Caco-2 (cell line): ENCODE results near the gene TNFSF15. TPM values are rescaled to one million over a fixed set of nuclear protein-coding genes. Genes with fewer than 3 reads are reported as not detected.
A peak's percentile ranks its signal among the peaks of the same experiment; 100 is the strongest.
"Not testable (repeated sequence)": the region's sequence is repeated elsewhere in the genome, so short reads cannot be mapped to it uniquely, and the experiment has no call there.

Experiments
- BruUV-seq: library from RNA; stranded (reverse); fragments of 400-500 nt; replicated peaks from 2 replicates; lab custom pipeline; 2021; lab: Mats Ljungman, UMichigan
- CTCF ChIA-PET: fragments of 300-600 bp; sonication (Branson Sonifier 250); formaldehyde crosslinking; loops from one replicate; lab custom pipeline; 2022; ENCODE audit warnings: antibody characterized with exemption; lab: Charles Lee
- POLR2A ChIA-PET: fragments of 300-600 bp; sonication (Branson Sonifier 250); formaldehyde crosslinking; loops from one replicate; lab custom pipeline; 2022; ENCODE audit warnings: antibody characterized with exemption; lab: Charles Lee
- DNase-seq, 2 experiments: peaks; one replicate each; pipeline versions ENCODE4 v3.0.0 to v3.0.0-alpha.2; 2020 to 2022
- H3K27me3 ChIP-seq: replicated peaks from 2 replicates; pipeline ENCODE4 v1.6.0; 2011; ENCODE audit warnings: low read length; ENCODE audit not compliant: control insufficient read depth, insufficient read depth
- H3K36me3 ChIP-seq: 2 replicates; pipeline ENCODE4 v1.5.1; 2011; ENCODE audit warnings: low read length; ENCODE audit not compliant: control insufficient read depth, insufficient read depth
- H3K4me1 ChIP-seq: fragments of 250-450 bp; sonication (Bioruptor Pico); 2 replicates; pipeline ENCODE4 v1.5.1; 2020; ENCODE audit warnings: mild to moderate bottlenecking
- H3K4me3 ChIP-seq: 2 replicates; pipeline ENCODE4 v1.5.1; 2011; ENCODE audit warnings: low read depth, mild to moderate bottlenecking, control low read depth, low read length
- H3K9me3 ChIP-seq: fragments of 250-450 bp; sonication (Bioruptor Pico); 2 replicates; pipeline ENCODE4 v1.5.1; 2020; ENCODE audit warnings: mild to moderate bottlenecking, moderate library complexity
- H3K27ac Mint-ChIP-seq: one replicate; pipeline ENCODE4 v1.8.0; 2022; ENCODE audit warnings: mixed read lengths; ENCODE audit not compliant: unreplicated experiment
- H3K27me3 Mint-ChIP-seq: one replicate; pipeline ENCODE4 v1.8.0; 2022; ENCODE audit warnings: mixed read lengths; ENCODE audit not compliant: insufficient read depth, unreplicated experiment
- H3K36me3 Mint-ChIP-seq: one replicate; pipeline ENCODE4 v1.8.0; 2022; ENCODE audit warnings: mild to moderate bottlenecking, mixed read lengths; ENCODE audit not compliant: insufficient read depth, unreplicated experiment
- H3K4me1 Mint-ChIP-seq: one replicate; pipeline ENCODE4 v1.8.0; 2022; ENCODE audit warnings: low read depth, mixed read lengths; ENCODE audit not compliant: unreplicated experiment
- H3K4me3 Mint-ChIP-seq: one replicate; pipeline ENCODE4 v1.8.0; 2022; ENCODE audit warnings: mild to moderate bottlenecking, moderate library complexity, mixed read lengths; ENCODE audit not compliant: unreplicated experiment
- H3K9me3 Mint-ChIP-seq: one replicate; pipeline ENCODE4 v1.8.0; 2022; ENCODE audit warnings: mixed read lengths; ENCODE audit not compliant: unreplicated experiment
- intact Hi-C: fragments of 100-400 bp; cut with micrococcal nuclease; formaldehyde crosslinking; loops from one replicate; pipeline ENCODE4 v1.10.0; 2022; ENCODE audit not compliant: unreplicated experiment
- total RNA-seq: library from RNA; stranded (reverse); gene quantifications from 2 replicates; pipeline ENCODE4 v1.2.3, GENCODE V29; 2022
- TF ChIP-seq, protein P1 (sequence below), 2 experiments: fragments of 200-600 bp in 1 of 2; IDR thresholded peaks; 1 replicate in 1 of 2; 2 replicates in 1 of 2; pipeline versions ENCODE4 v1.5.1 to v1.8.0; 2011 to 2022; ENCODE audit warnings: antibody characterized with exemption in 1 of 2, control low read depth in 1 of 2, inconsistent platforms in 1 of 2, low read depth in 1 of 2, low read length in 1 of 2, mild to moderate bottlenecking in 1 of 2, moderate library complexity in 1 of 2; ENCODE audit not compliant: insufficient read depth in 1 of 2, severe bottlenecking in 1 of 2, unreplicated experiment in 1 of 2

The TNFSF15 gene
- total RNA-seq, 1 experiment from 2014 or later: 0.66 TPM

- H3K4me1 Mint-ChIP-seq: no peaks in the 10 kb centered on the region
- H3K36me3 Mint-ChIP-seq: no peaks in the 10 kb centered on the region
- Histone ChIP-seq H3K9me3 (no peaks in the 10 kb centered on the region), H3K27me3 (no peaks in the 10 kb centered on the region), H3K4me3 (no peak overlapping the region), H3K36me3 (no peaks in the 10 kb centered on the region), H3K4me1 (no peaks in the 10 kb centered on the region)
- no peaks in the 10 kb centered on the region for H3K9me3 Mint-ChIP-seq
- TF ChIP-seq, protein P1, sequence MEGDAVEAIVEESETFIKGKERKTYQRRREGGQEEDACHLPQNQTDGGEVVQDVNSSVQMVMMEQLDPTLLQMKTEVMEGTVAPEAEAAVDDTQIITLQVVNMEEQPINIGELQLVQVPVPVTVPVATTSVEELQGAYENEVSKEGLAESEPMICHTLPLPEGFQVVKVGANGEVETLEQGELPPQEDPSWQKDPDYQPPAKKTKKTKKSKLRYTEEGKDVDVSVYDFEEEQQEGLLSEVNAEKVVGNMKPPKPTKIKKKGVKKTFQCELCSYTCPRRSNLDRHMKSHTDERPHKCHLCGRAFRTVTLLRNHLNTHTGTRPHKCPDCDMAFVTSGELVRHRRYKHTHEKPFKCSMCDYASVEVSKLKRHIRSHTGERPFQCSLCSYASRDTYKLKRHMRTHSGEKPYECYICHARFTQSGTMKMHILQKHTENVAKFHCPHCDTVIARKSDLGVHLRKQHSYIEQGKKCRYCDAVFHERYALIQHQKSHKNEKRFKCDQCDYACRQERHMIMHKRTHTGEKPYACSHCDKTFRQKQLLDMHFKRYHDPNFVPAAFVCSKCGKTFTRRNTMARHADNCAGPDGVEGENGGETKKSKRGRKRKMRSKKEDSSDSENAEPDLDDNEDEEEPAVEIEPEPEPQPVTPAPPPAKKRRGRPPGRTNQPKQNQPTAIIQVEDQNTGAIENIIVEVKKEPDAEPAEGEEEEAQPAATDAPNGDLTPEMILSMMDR (IDR thresholded peaks at IDR 0.05; ENCODE audit: insufficient read depth in 1 of 2, low read depth in 1 of 2, low read length in 1 of 2, severe bottlenecking in 1 of 2, unreplicated experiment in 1 of 2): no peak
- no peak overlapping the region for H3K27ac Mint-ChIP-seq
- ChIA-PET POLR2A (no interaction called here), CTCF (interaction anchor here (3.3 kb wide), 1 partner anchor 169 kb away, joined by 15 read pairs; no protein-coding TSS in a partner anchor)
- BruUV-seq: no TSS peak
- H3K4me3 Mint-ChIP-seq: no peak overlapping the region
- no peaks in the 10 kb centered on the region for H3K27me3 Mint-ChIP-seq
- intact Hi-C loops: loop anchor here (2.0 to 5.0 kb wide), 2 partner anchors 67 to 76 kb away; no protein-coding TSS in a partner anchor
- DNase-seq: no peak
These were observed 68.0 kb downstream of the TNFSF15 start for GRCh38 chr9:114737847-114738246.

DNA sequence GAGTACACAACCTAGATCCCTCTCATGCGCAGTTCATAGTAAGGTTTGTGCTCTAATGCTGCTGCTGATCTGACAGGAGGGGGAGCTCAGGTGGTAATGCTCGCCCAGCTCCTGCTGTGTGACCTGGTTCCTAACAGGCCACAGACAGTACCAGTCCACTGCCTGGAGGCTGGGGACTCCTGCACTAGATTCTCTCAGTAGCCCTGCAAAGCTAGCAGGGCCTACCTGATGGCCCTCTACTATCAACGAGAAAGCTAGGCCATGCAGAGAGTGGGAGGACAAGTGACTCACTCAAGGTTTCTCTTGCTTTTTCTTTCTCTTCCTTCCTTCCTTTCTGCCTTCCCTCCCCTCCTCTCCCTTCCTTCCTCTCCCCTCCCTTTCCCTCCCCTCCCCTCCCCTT lies 68.7 kb downstream of the TNFSF15 start:
- H3K9me3 ChIP-seq: no peaks in the 10 kb centered on the region
- H3K4me1 Mint-ChIP-seq: no peaks in the 10 kb centered on the region
- no peaks in the 10 kb centered on the region for H3K36me3 ChIP-seq
- CTCF ChIA-PET: interaction anchor here (1.0 to 3.3 kb wide), 3 partner anchors 162 to 274 kb away, joined by 3 to 15 read pairs (median 3); no protein-coding TSS in a partner anchor
- no peaks in the 10 kb centered on the region for H3K27me3 Mint-ChIP-seq
- no TSS peak for BruUV-seq
- no peak overlapping the region for H3K27ac Mint-ChIP-seq
- POLR2A ChIA-PET: no interaction called here
- H3K36me3 Mint-ChIP-seq: no peaks in the 10 kb centered on the region
- no peaks in the 10 kb centered on the region for H3K27me3 ChIP-seq
- TF ChIP-seq, protein P1 (IDR thresholded peaks at IDR 0.05; ENCODE audit: insufficient read depth in 1 of 2, low read depth in 1 of 2, low read length in 1 of 2, severe bottlenecking in 1 of 2, unreplicated experiment in 1 of 2): no peak
- no peaks in the 10 kb centered on the region for H3K4me1 ChIP-seq
- H3K9me3 Mint-ChIP-seq: no peaks in the 10 kb centered on the region
- DNase-seq: peak; percentile 10 to 43
- intact Hi-C loops: loop anchor here (5.0 kb wide), 1 partner anchor 75 kb away; no protein-coding TSS in a partner anchor
- no peak overlapping the region for H3K4me3 Mint-ChIP-seq
- no peak overlapping the region for H3K4me3 ChIP-seq

DNA sequence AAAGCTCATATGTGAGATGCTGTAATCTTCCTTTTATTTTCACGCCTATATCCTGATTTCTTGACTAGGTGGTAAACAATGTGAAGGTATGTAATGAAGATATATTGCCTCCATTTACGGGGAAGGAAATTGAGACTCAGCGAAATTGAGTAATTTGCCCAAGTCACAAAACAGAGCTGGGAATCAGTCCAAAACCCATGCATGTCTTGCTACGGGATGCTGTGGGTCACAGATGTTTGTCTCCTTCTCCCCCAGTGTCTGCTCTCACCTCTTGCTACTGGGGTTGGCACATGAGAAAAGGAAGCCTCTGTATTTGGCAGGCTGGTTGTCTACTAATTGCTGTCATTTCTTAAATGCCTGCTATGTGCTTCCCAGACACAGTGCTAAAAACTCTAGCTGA lies 70.1 kb downstream of the TNFSF15 start:
- POLR2A ChIA-PET: no interaction called here
- intact Hi-C loops: loop anchor here (5.0 kb wide), 1 partner anchor 73 kb away; no protein-coding TSS in a partner anchor
- Histone ChIP-seq H3K36me3 (no peaks in the 10 kb centered on the region), H3K9me3 (no peaks in the 10 kb centered on the region), H3K4me3 (no peak overlapping the region), H3K27me3 (no peaks in the 10 kb centered on the region), H3K4me1 (no peaks in the 10 kb centered on the region)
- H3K27me3 Mint-ChIP-seq: no peaks in the 10 kb centered on the region
- CTCF ChIA-PET: no interaction called here
- no peaks in the 10 kb centered on the region for H3K4me1 Mint-ChIP-seq
- H3K4me3 Mint-ChIP-seq: no peak overlapping the region
- no peaks in the 10 kb centered on the region for H3K9me3 Mint-ChIP-seq
- no peak overlapping the region for H3K27ac Mint-ChIP-seq
- no peak for DNase-seq
- TF ChIP-seq, protein P1 (IDR thresholded peaks at IDR 0.05; ENCODE audit: insufficient read depth in 1 of 2, low read depth in 1 of 2, low read length in 1 of 2, severe bottlenecking in 1 of 2, unreplicated experiment in 1 of 2): no peak
- no TSS peak for BruUV-seq
- H3K36me3 Mint-ChIP-seq: no peaks in the 10 kb centered on the region

DNA sequence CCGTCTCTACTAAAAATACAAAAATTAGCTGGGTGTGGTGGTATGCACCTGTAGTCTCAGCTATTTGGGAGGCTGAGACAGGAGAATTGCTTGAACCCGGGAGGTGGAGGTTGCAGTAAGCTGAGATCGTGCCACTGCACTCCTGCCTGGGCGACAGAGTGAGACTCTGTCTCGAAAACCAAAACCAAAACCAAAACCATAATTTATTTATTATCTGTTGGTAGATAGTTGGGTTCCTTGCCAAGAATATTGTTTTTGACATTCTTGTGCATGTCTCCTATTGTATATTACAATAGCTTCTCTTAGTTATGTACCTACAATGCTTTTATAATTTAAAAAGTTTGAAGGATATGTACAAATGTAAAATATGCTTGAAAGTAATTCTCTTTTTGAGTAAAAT lies 70.7 kb downstream of the TNFSF15 start:
- H3K4me3 Mint-ChIP-seq, POLR2A ChIA-PET, H3K4me1 Mint-ChIP-seq, H3K9me3 Mint-ChIP-seq, H3K27me3 Mint-ChIP-seq, H3K36me3 Mint-ChIP-seq, H3K36me3 ChIP-seq, H3K27ac Mint-ChIP-seq, BruUV-seq, H3K4me1 ChIP-seq, DNase-seq, H3K27me3 ChIP-seq, H3K9me3 ChIP-seq, H3K4me3 ChIP-seq: not testable (repeated sequence)
- intact Hi-C loops: loop anchor here (5.0 kb wide), 1 partner anchor 73 kb away; no protein-coding TSS in a partner anchor
- CTCF ChIA-PET: interaction anchor here (0.7 kb wide), 1 partner anchor 246 kb away, joined by 3 read pairs; no protein-coding TSS in a partner anchor
